LoVo (cell line): ENCODE data around the gene YIPF2.

Source experiments
- DNase-seq: peaks from one replicate; pipeline ENCODE4 v3.0.0-alpha.2; 2016; ENCODE audit warnings: low spot score

Gene YIPF2

GRCh38 chr19:10874024-10874423 is 54.4 kb downstream of the YIPF2 start:
- no peak for DNase-seq

GRCh38 chr19:10872546-10873107 is 55.8 kb downstream of the YIPF2 start:
- DNase-seq = no peak
